IPS DF 19.7 (cell line): ENCODE results near the gene SH3PXD2A.

ENCODE experiments used
- DNase-seq: peaks from one replicate; pipeline ENCODE4 v3.0.0-alpha.2; 2013; ENCODE audit warnings: low read depth, low spot score

SH3PXD2A gene

GRCh38 chr10:103605359-103606096 lies 249.8 kb downstream of the SH3PXD2A start:
- no peak for DNase-seq

GRCh38 chr10:103603382-103603781 lies 252.0 kb downstream of the SH3PXD2A start:
- DNase-seq: no peak

GRCh38 chr10:103602852-103603155 lies 252.6 kb downstream of the SH3PXD2A start:
- no peak for DNase-seq

- DNase-seq: no peak
These were observed 253.1 kb downstream of the SH3PXD2A start for GRCh38 chr10:103602028-103602851.

- DNase-seq: no peak
These were observed 254.3 kb downstream of the SH3PXD2A start for GRCh38 chr10:103600956-103601569.

GRCh38 chr10:103600325-103600724 lies 255.1 kb downstream of the SH3PXD2A start:
- no peak for DNase-seq

- DNase-seq: no peak
These were observed 255.5 kb downstream of the SH3PXD2A start for GRCh38 chr10:103599907-103600306.

GRCh38 chr10:103599211-103599610 lies 256.2 kb downstream of the SH3PXD2A start:
- DNase-seq: no peak

GRCh38 chr10:103598654-103599115 lies 256.7 kb downstream of the SH3PXD2A start:
- peak; percentile 38 for DNase-seq

- DNase-seq: no peak
These were observed 258.4 kb downstream of the SH3PXD2A start for GRCh38 chr10:103597003-103597402.

GRCh38 chr10:103595933-103596726 lies 259.2 kb downstream of the SH3PXD2A start:
- no peak for DNase-seq

- no peak for DNase-seq
These were observed 262.3 kb downstream of the SH3PXD2A start for GRCh38 chr10:103593022-103593570.

- DNase-seq: no peak
These were observed 263.0 kb downstream of the SH3PXD2A start for GRCh38 chr10:103592186-103593021.

GRCh38 chr10:103590744-103591291 lies 264.6 kb downstream of the SH3PXD2A start:
- DNase-seq: no peak

- DNase-seq: no peak
These were observed 265.3 kb downstream of the SH3PXD2A start for GRCh38 chr10:103590060-103590459.

GRCh38 chr10:103589074-103589630 lies 266.2 kb downstream of the SH3PXD2A start:
- DNase-seq: no peak

GRCh38 chr10:103587073-103587472 lies 268.3 kb downstream of the SH3PXD2A start:
- no peak for DNase-seq

- no peak for DNase-seq
These were observed 270.4 kb downstream of the SH3PXD2A start for GRCh38 chr10:103585011-103585405.

- no peak for DNase-seq
These were observed 271.0 kb downstream of the SH3PXD2A start for GRCh38 chr10:103584216-103585010.
